Peyer's patch (tissue), 4 donors: Measurements from ENCODE around the gene ATP2A2. TPM values are rescaled to one million over a fixed set of nuclear protein-coding genes. Genes with fewer than 3 reads are reported as not detected.

Experiments used
- DNase-seq, 3 donors: peaks; one replicate each; pipeline ENCODE4 v3.0.0-alpha.2; 2017 to 2019
- H3K27ac ChIP-seq, 4 donors: fragments of 200-600 bp; sonication (generic); one replicate each; pipeline ENCODE4 v1.5.1; 2016 to 2019
- H3K27me3 ChIP-seq, 2 donors: fragments of 200-600 bp; sonication (generic); one replicate each; pipeline ENCODE4 v1.5.1; 2019
- H3K36me3 ChIP-seq, 3 donors: fragments of 200-600 bp; sonication (generic); one replicate each; pipeline ENCODE4 v1.5.1; 2016 to 2019
- H3K4me1 ChIP-seq, 4 donors: fragments of 200-600 bp; sonication (generic); one replicate each; pipeline ENCODE4 v1.5.1; 2016 to 2019
- H3K4me3 ChIP-seq, 4 donors: fragments of 200-600 bp; sonication (generic); 1 replicate in 3 of 4; 2 replicates in 1 of 4; pipeline ENCODE4 v1.5.1; 2016 to 2019; ENCODE audit warnings: mild to moderate bottlenecking in 1 of 4
- H3K9me3 ChIP-seq, 4 donors: fragments of 200-600 bp; sonication (generic); one replicate each; pipeline ENCODE4 v1.5.1; 2016 to 2019; ENCODE audit warnings: mild to moderate bottlenecking in 1 of 4
- CTCF ChIP-seq, 6 experiments: fragments of 450-650 bp in 4 of 6; fragments of 200-600 bp in 2 of 6; sonication (generic) in 1 of 6; IDR thresholded peaks; one replicate each; pipeline ENCODE4 v1.5.1; 2017 to 2019; ENCODE audit warnings: antibody characterized with exemption in 6 of 6, mild to moderate bottlenecking in 3 of 6, moderate library complexity in 1 of 6
- POLR2A ChIP-seq, 2 donors: fragments of 450-650 bp; IDR thresholded peaks; one replicate each; pipeline ENCODE4 v1.5.1; 2017; ENCODE audit warnings: antibody characterized with exemption in 2 of 2, mild to moderate bottlenecking in 2 of 2, moderate library complexity in 2 of 2
- total RNA-seq, 4 donors: library from RNA; depleted of rRNA; stranded (reverse); fragments of >200 nt; gene quantifications; one replicate each; pipeline ENCODE4 v1.1.0, GENCODE V29; 2016

The ATP2A2 gene
- total RNA-seq, 4 donors from 2014 or later: 102 to 239 (median 208) TPM

DNA sequence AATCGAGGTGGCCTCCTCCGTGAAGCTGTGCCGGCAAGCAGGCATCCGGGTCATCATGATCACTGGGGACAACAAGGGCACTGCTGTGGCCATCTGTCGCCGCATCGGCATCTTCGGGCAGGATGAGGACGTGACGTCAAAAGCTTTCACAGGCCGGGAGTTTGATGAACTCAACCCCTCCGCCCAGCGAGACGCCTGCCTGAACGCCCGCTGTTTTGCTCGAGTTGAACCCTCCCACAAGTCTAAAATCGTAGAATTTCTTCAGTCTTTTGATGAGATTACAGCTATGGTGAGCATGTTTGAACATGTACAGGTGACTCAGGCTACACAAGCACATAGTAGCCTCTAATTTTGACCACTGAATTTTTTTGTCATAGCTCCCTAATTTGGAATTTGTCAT lies 59.7 kb downstream of the ATP2A2 start:
- peaks cover 2 to 99% (median 5%) of the 10 kb centered on the region in 3 donors for H3K36me3 ChIP-seq
- no peaks in the 10 kb centered on the region for H3K4me1 ChIP-seq
- peak in 1 of 3 donors; percentile 37 for DNase-seq
- no peak overlapping the region for H3K27ac ChIP-seq
- H3K27me3 ChIP-seq: no peaks in the 10 kb centered on the region
- H3K4me3 ChIP-seq: no peak overlapping the region
- no peaks in the 10 kb centered on the region for H3K9me3 ChIP-seq
- no peak for TF ChIP-seq CTCF (IDR thresholded peaks at IDR 0.05)
- TF ChIP-seq POLR2A (IDR thresholded peaks at IDR 0.05): no peak

- Histone ChIP-seq H3K27ac (no peak overlapping the region), H3K4me3 (no peak overlapping the region), H3K36me3 (peaks cover 2 to 99% (median 5%) of the 10 kb centered on the region in 3 donors), H3K9me3 (no peaks in the 10 kb centered on the region), H3K27me3 (no peaks in the 10 kb centered on the region), H3K4me1 (no peaks in the 10 kb centered on the region)
- TF ChIP-seq CTCF (IDR thresholded peaks at IDR 0.05) (no peak), POLR2A (IDR thresholded peaks at IDR 0.05) (no peak)
- DNase-seq: peak in 1 of 3 donors; percentile 36
These were observed 61.1 kb downstream of the ATP2A2 start for GRCh38 chr12:110342157-110342556.

GRCh38 chr12:110343114-110343513 lies 62.1 kb downstream of the ATP2A2 start:
- peak in 1 of 3 donors; percentile 22 for DNase-seq
- no peak overlapping the region for H3K4me3 ChIP-seq
- H3K4me1 ChIP-seq: no peaks in the 10 kb centered on the region
- H3K36me3 ChIP-seq: peaks cover 5 to 99% (median 6%) of the 10 kb centered on the region in 3 donors
- H3K27me3 ChIP-seq: no peaks in the 10 kb centered on the region
- no peaks in the 10 kb centered on the region for H3K9me3 ChIP-seq
- TF ChIP-seq POLR2A (IDR thresholded peaks at IDR 0.05): no peak
- TF ChIP-seq CTCF (IDR thresholded peaks at IDR 0.05): no peak
- no peak overlapping the region for H3K27ac ChIP-seq

GRCh38 chr12:110343736-110344555 lies 62.9 kb downstream of the ATP2A2 start:
- TF ChIP-seq POLR2A (IDR thresholded peaks at IDR 0.05): no peak
- TF ChIP-seq CTCF (IDR thresholded peaks at IDR 0.05): no peak
- DNase-seq: peak in 1 of 3 donors; percentile 13
- Histone ChIP-seq H3K9me3 (no peaks in the 10 kb centered on the region), H3K36me3 (peaks cover 5 to 99% (median 6%) of the 10 kb centered on the region in 3 donors), H3K4me1 (no peaks in the 10 kb centered on the region), H3K27me3 (no peaks in the 10 kb centered on the region), H3K4me3 (no peak overlapping the region), H3K27ac (no peak overlapping the region)

DNA sequence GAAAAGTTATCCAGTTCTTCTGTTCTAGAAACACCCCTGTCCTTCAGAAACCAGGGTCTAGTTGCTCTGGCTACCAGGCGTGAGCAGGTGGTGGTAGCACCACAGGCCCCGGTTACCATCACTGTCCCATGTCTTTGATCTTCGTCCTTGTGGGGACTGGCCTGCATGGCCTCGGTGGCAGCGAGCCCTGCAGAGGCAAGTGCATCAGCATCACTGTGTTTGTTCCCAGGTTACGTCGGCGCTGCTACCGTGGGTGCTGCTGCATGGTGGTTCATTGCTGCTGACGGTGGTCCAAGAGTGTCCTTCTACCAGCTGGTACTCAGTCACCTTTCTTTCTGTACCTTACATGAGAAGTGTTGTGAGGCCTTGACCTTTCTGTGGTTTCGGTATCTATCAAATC lies 63.6 kb downstream of the ATP2A2 start:
- no peaks in the 10 kb centered on the region for H3K9me3 ChIP-seq
- no peak for TF ChIP-seq CTCF (IDR thresholded peaks at IDR 0.05)
- H3K4me3 ChIP-seq: no peak overlapping the region
- no peaks in the 10 kb centered on the region for H3K4me1 ChIP-seq
- peaks cover 5 to 100% (median 6%) of the 10 kb centered on the region in 3 donors for H3K36me3 ChIP-seq
- H3K27me3 ChIP-seq: no peaks in the 10 kb centered on the region
- DNase-seq: peak in 1 of 3 donors; percentile 29
- H3K27ac ChIP-seq: peak overlapping the region in 1 of 4 donors; percentile 56
